ENCODE results near the gene ABHD4. TPM values are rescaled to one million over a fixed set of nuclear protein-coding genes. Genes with fewer than 3 reads are reported as not detected.
"Not testable (repeated sequence)": the region's sequence is repeated elsewhere in the genome, so short reads cannot be mapped to it uniquely, and the experiment has no call there.

The ABHD4 gene
- total and polyA plus RNA-seq, 2 of the 4 experiments (the other 2 are of a cell fraction) = 5.0 to 22.0 TPM

DNA sequence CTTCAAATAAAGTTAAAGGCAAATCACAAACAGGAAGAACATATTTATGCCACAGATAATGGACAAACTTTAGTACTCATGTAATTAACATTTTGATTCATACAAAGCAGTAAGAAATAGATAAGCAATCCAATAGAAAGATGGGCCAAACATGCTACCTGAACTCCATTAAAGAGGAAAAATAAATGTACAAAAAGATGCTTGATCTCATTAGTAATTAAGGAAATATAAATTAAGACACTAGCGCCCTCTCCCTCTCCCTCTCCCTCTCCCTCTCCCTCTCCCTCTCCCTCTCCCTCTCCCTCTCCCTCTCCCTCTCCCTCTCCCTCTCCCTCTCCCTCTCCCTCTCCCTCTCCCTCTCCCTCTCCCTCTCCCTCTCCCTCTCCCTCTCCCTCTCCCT is 37.9 kb downstream of the ABHD4 start:
- H3K36me3 ChIP-seq (ENCODE audit: control insufficient read depth, insufficient read depth, low read length); H3K4me1 ChIP-seq (ENCODE audit: control insufficient read depth, insufficient read depth, low read length); BruUV-seq (replicated peaks); H3K9ac ChIP-seq (ENCODE audit: low read depth, low read length); H3K14ac ChIP-seq (replicated peaks; ENCODE audit: low read depth, low read length); DNase-seq; H3K9me1 ChIP-seq (ENCODE audit: insufficient read depth, low read length); in situ Hi-C loops (cut with MboI; ENCODE audit: low sequenced_read_pairs); H2AK9ac ChIP-seq (replicated peaks; ENCODE audit: low read depth, low read length, poor library complexity); H2AK5ac ChIP-seq (ENCODE audit: low read depth, low read length); H3K4me3 ChIP-seq (ENCODE audit: insufficient read depth, low read depth, low read length); H3K23ac ChIP-seq (ENCODE audit: low read depth, low read length); H3K9me3 ChIP-seq (ENCODE audit: control insufficient read depth, insufficient read depth, low read length); H3K4ac ChIP-seq (ENCODE audit: low read depth, low read length); H3K79me1 ChIP-seq (ENCODE audit: low read depth in 1 of 2, low read length in 2 of 2); H4K8ac ChIP-seq (ENCODE audit: low read depth in 2 of 2, low read length in 2 of 2); H2AFZ ChIP-seq (replicated peaks; ENCODE audit: low read length, poor library complexity); H3K18ac ChIP-seq (ENCODE audit: low read depth, low read length); H4K20me1 ChIP-seq (ENCODE audit: insufficient read depth, low read length); H2BK5ac ChIP-seq (ENCODE audit: low read depth, low read length, poor library complexity, severe bottlenecking); intact Hi-C loops (cut with micrococcal nuclease); H2BK120ac ChIP-seq (ENCODE audit: low read depth, low read length); dilution Hi-C loops (cut with HindIII; ENCODE audit: low sequenced_read_pairs, unreplicated experiment); H4K91ac ChIP-seq (ENCODE audit: insufficient read depth, low read depth, low read length); H3K27ac ChIP-seq (ENCODE audit: insufficient read depth, low read length); H2BK15ac ChIP-seq (ENCODE audit: low read depth, low read length); H2BK20ac ChIP-seq (ENCODE audit: low read depth, low read length); H4K5ac ChIP-seq (ENCODE audit: low read depth, low read length); H3K4me2 ChIP-seq (ENCODE audit: low read depth, low read length); H3K56ac ChIP-seq (ENCODE audit: extremely low read depth, insufficient read depth, low read length); CTCF ChIA-PET; ATAC-seq (ENCODE audit: low read depth): not testable (repeated sequence)
- no CpG with 5 or more reads among the region's 1 CpG for WGBS, 2 experiments (ENCODE audit: extremely low coverage in 2 of 2, insufficient read length in 1 of 2)
- peaks cover 14% of the 10 kb centered on the region for H3K27me3 ChIP-seq (ENCODE audit: control insufficient read depth, insufficient read depth, low read length)
- POLR2A ChIA-PET (ENCODE audit: unreplicated experiment) = interaction anchor here (0.6 kb wide), 2 partner anchors 282 to 342 kb away, joined by 3 read pairs; no protein-coding TSS in a partner anchor
